T1000 (cell line): ENCODE measurements around the gene FKBP1A.
"Not testable (repeated sequence)": the region's sequence is repeated elsewhere in the genome, so short reads cannot be mapped to it uniquely, and the experiment has no call there.

Experiments
- DNase-seq: peaks from one replicate; lab custom pipeline; 2025; ENCODE audit warnings: mixed read lengths; lab: John Stamatoyannopoulos, UW

Gene FKBP1A

DNA sequence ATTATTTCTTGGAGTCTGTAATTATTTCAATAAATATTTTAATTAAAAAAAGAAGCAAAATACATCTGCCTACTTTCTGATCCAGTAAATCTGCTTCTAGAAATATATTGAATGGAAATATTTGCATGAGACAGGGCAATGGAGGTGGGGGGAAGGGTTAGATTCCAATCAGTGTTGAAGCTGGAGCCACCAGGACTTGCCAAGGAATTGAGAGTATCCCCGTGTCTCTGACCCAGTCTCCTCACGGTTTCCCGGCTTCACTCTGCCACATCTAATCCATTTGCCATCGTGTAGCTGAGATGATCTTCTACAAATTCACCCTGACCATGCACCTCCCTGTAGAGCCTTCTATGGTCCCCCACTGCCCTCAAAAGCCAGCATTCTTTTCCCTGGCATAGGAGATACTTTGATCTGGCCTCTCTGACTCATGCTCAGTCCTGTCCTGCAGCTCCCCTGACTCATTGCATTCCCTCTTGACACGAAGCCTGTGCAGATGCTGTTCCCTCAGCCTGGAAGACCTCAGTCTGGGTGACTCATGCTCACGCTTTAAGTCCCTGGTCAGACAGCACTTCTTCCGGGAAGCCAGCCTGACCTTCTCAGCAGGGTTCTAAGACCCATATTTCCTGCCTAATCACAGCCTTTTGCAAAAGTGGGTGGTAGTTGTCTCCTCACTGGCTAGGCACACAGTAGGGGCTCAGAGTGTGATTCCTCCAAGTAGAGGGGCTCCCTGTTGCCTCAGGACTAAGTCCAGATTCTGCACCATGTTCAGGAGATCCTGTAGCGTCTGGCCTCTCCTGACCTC is 23.0 kb upstream of the FKBP1A start:
- DNase-seq = peak; percentile 75

DNA sequence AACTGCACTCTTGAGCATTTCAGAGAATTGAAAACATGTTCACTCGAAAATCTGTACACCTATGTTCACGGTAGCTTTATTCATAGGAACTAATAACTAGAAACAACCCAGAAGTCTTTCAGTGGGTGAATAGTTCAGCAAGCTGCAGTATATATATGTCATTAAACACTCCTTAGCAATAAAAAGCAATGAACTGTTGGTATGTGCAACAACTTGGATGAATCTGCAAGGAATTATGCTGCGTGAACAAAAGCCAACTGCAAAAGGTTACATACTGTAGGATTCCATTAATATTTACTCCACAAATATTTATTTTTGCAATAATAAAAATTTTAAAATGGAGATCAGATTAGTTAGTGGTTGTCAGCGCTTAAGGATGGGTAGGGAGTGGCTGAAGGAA is 22.1 kb upstream of the FKBP1A start:
- no peak for DNase-seq

DNA sequence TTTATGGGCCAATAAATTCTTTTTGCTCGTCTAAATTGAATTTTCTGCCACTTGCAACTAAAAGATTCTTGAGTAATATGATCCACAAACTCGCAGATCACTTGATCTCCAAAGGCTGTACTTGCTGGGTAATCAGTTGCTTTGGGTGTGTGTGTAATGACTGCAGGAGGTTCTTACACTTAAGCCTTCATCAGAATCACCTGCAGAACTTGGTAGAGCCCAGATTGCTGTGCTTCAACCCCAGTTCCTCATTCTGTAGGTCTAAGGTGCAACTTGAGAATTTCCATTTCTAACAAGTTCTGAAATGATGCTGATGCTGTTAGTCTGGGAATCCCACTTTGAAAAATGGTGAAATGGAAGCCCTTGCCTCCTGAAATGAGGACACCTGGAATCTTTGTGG is 12.9 kb upstream of the FKBP1A start:
- DNase-seq = no peak

DNA sequence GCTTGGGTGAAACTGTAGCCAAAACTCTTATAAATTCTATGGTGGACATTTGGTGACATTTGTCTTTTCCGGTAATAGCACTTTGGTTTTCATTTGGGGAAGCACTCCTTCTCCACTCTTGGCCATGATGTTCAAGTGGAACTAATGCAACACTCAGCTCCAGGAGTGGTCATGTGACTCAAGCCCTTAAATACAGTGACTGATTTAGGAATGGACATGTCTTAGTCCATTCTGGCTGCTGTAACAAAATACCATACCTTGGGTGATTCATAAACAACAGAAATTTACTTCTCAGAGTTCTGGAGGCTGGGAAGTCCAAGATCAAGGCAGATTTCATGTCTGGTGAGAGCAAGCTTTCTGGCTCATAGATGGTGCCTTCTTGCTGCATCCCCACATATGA is 10.8 kb upstream of the FKBP1A start:
- no peak for DNase-seq

DNA sequence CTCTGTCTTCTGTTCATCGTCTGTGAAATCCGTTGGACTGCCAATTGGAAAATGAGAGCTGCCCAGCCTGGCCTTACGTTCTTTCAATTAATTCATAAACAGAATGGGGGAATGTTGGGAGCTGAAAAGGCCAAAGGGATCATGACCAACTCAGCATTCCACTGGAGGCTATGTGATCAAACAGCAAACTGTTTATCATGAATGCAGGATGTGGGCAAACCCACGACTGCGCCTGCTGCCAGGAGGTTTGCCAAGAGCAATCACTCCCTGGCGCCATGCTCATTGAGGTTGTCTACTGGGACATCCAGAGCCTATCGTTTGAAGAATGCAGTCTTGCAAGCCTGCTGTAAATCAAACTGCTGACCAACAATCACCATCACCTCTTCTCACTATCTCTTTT is 9.3 kb upstream of the FKBP1A start:
- no peak for DNase-seq

DNA sequence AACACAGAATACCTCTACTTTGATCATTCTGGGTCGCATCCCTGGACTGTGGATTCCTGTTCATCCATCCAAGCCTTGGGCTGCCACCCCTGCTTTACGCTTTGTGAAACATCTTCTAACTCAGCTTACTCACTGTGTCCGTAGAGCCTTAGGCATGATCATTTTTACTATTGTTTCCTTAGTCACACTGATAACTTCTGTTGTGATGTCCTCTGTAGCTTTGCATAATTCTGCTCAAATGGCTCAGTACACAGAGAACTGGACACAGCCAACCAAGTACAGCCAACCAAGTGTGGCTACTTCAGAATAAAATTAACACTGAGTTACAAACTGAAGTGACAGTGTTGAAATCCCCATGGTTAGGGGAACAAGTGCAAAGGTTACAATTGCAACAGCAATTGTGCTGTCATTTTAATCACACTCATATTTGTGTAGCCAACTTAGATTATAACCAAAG is 8.6 kb upstream of the FKBP1A start:
- DNase-seq = no peak

DNA sequence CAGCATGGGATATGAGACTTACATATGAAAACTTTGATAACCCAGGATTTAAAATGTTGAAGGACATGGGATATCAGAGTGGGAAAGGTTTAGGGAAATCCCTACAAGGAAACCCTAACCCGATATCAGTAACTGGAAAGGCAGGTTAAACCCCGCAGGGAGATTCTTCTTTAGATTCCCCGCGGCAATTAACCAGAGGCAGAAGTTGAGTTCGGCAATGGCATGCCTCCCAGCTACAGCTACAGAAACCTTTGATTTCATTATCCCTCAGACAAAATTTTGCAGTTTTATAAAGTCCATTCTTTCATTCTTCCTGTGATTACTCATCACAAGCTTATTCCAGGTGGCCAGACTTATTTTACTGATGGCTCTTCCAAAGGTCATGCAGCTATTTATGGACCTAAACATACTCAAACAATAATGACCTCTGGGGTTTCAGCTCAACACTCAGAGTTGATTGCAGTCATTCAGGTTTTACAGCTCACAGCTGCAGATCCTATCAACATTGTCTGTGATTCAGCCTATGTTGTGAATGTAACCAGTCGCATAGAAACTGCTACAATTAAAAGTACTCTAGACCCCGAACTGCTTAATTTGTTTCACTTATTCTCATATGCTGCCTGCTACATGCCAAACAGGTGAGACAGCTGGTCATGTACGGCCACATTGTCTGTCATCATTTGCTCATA is 7.0 kb upstream of the FKBP1A start:
- not testable (repeated sequence) for DNase-seq

DNA sequence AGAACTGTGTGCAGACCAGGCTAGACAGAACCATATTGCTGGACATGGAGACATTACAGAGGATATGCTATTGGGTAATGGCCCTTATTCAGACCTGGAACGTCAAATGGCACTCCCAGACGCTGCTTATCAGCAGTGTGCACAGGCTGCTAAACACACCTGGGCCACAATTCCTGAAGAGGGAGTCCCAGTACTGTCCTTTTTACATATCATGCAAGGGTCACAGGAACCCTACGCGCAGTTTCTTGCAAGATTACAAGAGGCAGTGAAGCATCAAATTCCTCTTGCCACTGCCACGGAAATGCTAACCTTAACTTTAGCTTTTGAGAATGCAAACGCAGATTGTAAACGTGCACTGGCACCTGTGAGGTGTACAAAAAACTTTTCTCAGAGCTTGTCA is 5.3 kb upstream of the FKBP1A start:
- DNase-seq = not testable (repeated sequence)

DNA sequence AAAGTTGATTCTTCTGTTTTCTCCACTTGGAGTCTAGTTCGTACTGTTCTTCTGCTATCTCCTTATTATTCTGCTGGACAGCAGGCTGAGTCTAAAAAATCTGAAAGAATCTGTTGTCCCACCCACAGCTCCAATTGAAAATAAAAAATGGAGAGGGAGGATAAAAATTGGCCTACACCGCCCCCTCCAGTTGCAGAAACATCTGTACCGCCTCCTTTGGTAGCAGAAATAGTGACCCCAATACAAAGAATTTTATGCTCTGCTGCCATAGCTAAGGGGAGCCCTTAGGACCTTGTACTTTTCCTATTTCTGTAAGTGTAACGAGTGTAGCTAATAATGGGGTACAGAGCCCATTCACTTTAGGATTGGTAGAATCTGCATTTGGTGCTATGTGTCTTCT is 4.9 kb upstream of the FKBP1A start:
- DNase-seq = no peak

DNA sequence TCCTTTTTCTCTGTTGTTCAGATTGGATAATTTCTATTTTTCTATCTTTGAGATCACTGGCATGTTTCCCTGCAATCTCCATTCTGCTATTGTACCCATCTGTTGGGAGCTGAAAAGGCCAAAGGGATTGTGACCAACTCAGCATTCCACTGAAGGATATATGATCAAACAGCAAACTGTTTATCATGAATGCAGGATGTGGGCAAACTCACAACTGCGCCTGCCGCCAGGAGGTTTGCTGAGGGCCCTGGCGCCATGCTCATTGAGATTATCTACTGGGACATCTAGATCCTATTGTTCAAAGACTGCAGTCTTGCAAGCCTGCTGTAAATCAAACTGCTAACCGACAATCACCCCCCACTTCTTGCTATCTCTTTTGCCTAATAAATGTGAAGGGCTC is 3.8 kb upstream of the FKBP1A start:
- DNase-seq = no peak

DNA sequence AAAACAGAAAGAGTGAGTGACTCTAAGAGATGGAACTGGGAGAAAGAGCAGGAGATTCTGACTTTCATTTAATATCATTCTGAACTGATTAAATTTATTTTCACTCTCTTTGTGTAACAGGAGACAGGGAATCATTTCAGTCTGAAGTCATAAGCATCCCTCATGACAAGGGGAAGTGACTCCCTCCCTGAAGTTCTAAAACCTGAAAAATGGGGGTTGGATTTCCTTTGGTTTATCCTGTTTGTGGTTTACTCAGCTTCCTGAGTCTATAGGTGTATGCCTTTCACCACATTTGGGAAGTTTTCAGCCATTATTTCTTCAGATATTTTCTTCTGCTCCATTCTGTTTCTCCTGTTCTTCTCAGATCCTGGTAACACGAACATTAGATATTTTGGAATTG is 3.4 kb upstream of the FKBP1A start:
- no peak for DNase-seq

DNA sequence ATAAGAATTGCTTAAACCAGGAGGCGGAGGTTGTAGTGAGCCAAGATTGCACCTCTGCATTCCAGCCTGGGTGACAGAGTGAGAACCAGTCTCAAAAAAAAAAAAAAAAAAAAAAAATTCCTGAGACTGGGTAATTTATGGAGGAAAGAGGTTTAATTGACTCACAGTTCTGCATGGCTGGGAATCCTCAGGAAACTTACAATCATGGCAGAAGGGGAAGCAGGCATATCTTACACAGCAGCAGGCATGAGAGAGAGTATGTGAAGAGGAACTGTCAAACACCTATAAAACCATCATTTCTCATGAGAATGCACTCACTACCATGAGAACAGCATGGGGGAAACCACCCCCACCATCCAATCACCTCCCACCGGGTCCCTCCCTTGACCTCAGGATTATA is 1.8 kb upstream of the FKBP1A start:
- DNase-seq = no peak

DNA sequence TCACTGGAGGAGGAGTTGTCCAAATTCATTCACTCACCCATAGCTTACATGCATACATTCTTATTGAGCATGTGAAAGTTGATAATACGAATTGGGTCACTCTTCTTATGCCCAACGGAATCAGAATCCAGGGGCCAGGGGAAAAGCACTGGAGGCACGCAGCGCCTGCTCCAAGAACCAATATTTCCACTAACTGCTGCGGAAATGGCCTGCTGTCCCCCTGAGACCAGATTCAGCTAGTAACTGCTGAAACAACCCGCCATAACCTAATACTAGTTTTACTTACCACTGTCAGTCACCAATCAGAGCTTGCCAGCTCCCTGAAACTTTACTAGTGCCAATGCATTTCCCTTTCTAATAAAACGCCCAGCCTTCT is 641 bp upstream of the FKBP1A start:
- no peak for DNase-seq

DNA sequence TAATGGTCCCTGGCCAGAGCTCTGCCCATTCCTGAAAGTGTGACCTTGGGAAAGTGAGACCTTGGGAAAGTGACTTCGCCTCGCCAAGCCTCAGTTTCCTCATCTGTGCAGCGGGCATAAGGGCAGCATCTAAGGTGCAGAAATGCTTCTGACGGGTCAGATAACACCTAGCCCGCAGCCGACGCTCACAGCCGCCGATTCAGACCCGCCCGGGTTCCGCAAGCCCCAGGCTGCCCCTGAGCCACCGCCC is 486 bp downstream of the FKBP1A start:
- DNase-seq = no peak

DNA sequence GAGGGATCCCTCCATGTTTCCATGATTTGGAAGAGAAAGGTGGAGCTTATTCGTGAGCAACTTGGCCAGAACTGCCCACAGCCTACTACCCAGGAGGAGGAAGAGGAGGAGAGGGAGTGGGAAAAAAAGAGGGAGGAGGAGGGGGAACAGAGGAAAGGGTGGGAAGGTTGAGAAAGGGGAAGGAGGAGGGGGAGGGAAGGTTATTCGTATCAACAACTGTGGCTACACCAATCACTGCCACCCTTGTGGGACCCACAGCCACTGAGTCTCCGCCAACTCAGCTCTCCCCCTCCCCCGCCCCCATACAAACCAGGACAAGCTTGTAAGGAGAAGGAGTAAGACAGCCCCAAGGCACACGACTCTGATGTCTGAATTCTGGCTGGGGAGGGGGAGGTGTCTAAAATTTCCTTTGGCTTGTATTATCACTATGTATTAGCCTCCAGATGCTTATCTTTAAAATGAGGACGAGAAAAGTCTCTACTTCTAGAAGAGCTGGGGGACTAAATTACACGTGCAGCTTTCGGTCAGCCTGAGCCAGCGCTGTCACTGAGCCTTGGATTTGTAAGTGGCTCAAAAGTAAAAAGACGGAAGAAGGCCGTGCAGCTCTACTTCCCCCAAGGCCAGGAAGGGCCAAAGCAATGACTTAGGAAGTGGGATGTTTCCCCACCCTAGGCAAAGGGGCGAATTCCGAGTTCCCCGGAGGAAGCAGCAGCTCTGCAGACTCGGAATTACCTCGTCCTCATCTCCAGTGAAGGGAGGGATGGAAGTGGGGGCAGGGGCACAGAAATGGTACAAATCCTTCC is 1.0 kb downstream of the FKBP1A start:
- no peak for DNase-seq

DNA sequence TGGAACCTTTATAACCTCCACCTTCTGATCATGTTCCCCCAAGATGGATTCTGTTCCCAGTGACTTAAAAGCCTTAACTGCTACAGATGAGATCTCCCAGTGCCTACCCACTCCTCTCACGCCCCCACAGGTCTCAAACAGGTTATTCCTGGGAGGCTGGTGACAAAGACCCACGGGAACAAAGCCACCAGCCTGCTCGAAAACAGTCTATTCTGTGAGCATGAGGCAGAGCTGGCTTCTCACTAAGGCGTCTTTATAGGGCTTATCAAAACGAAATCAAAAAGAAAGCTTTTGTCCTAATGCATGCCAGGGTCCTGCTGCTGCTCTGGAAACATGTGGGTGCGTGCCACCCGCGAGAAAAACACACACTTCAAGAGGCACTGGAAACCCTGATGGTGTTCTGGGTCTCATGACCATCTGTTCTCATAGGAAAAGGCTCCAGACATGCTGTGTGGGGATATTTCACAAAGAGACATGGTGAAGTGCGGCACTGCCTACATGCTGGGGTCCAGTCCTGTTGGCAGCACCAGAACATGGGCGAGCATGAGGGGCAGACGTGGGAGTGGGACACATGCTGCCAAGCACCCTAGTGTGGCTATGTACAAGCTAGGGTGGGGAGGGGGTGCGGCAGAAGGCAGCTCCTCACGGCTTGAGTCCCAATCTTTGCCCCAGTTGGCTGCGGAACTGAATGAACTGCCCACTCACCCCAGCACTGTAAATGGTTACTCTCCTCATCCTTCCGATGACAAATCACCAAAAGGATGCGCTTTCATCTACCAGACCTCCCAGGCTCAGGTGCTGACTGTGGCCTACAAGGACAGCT is 2.1 kb downstream of the FKBP1A start:
- DNase-seq = no peak

DNA sequence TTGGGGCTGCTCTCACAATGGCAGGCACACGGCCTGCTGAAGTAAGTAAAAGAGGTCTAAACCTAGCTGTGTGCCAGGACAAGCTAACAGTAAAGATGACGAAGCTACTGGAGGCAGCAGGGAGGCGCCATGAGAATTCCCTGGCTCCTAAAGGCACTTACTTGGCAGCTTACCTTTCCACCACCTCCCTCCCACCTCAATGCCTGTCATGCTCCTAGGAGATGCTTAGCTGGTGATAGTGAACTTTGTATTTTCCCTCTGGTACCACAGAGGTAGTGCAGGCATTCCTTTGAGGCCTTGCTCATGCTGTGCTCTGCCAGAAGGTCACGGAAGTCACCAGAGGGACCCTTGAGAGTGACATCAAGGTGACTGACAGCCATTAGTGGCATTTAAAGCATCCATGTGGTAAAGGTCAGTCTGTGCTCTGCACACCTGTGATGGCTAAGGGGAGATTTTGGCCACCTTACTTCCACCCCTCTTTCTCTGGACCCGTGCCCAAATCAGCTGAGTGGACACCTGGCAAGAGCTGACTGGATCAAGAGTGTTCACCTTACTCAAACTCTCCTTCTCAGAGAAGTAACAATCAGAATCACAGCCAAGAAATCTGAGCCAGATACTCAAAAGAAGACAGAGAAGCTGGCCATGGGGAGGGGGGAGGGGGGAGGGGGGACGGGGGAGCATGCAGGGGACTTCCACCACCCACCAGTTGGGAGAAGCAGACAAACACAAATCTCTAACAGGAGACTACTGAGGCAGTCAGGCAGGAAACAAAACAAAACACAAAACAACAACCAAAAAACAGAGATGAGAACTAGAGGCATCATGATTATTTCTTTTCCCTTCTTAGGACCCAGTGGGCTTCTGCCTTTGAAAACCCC is 2.9 kb downstream of the FKBP1A start:
- DNase-seq = no peak

DNA sequence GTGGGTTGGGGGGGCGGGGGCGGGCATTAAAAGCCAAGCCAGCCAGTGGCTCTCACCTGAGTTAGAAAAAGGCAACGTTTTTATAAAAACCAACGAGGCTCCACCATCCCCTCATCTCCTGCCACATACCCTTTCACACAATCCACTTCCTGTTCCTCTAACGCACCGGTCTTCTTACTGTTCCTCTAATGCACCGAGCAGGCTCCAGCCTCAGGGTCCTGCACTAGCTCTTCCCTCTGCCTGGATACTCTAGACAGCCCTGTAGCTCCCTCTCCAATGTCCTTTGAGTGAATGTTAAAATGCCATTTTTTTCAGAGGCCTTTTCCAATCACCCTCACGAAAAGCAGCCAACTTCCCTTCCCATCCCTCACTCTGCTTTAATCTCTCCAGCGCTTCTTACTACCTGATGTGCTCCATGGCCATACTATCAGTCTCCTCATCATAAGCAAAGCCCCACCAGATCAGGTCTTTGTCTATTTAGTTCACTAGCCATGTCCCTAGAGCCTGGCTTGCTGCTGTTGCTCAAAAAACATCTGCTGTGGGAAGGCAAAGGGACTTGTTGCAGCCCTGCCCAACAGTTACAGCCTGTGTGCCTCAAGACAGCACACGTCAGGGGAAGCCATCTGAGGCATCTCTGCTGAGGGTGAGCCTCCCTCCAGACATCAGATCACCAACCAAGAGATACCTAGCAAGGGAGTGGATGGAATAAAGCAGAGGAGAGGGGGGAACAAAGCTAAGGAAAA is 3.9 kb downstream of the FKBP1A start:
- DNase-seq = no peak

DNA sequence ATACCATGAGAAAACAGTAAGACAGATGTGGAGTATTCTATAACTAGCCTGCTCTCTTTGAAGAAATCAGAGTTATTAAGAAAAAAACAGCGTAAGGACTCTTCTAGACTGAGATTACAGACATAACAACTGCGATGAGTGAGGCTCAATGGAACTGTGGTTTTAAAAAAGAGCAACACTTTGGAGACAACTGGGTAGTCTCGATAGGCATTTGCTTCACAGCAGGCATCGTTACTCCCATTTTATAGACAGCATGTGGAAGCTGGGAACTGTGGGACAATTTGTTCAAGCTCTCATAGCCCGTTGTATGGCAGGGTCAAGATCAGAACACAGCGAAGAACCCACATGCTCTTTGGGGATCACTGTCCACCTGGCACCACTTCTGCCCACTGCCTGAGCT is 4.6 kb downstream of the FKBP1A start:
- DNase-seq = no peak

DNA sequence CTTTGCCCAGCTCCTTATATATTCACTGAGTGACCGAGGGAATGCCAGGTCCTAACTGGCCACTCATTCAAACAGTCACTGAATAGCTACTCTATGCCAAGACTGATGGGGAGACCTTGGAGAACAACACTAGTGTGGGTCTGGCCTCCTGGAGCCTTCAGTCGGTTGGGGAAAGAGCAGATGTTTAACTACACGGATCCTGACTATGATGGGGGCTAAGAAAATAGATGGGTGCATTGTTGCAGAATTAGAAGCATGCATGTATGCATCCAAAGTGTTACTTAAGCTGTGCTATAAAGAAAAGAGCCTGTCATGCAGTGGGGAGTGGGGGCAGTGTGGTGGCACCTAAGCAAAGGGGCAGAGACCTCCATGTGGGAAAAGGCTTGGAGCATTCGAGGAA is 6.5 kb downstream of the FKBP1A start:
- no peak for DNase-seq
